GM19372 (cell line): Measurements from ENCODE around the gene KIZ.

Experiments
- ATAC-seq: cut with Tn5 transposase; IDR thresholded peaks from one replicate; pipeline ENCODE4 v1.9.1; 2021; ENCODE audit warnings: mild to moderate bottlenecking, low read depth, moderate library complexity; ENCODE audit not compliant: unreplicated experiment

The KIZ gene

GRCh38 chr20:21209668-21210067 is 83.8 kb downstream of the KIZ start:
- no peak for ATAC-seq

GRCh38 chr20:21213691-21214090 is 87.8 kb downstream of the KIZ start:
- no peak for ATAC-seq

GRCh38 chr20:21214431-21214830 is 88.5 kb downstream of the KIZ start:
- ATAC-seq, result no peak

GRCh38 chr20:21219686-21220085 is 93.8 kb downstream of the KIZ start:
- no peak for ATAC-seq

GRCh38 chr20:21224217-21224616 is 98.3 kb downstream of the KIZ start:
- no peak for ATAC-seq

- ATAC-seq, result no peak
These were observed 99.5 kb downstream of the KIZ start for GRCh38 chr20:21225215-21225947.

- peak; percentile 88 for ATAC-seq
These were observed 102.6 kb downstream of the KIZ start for GRCh38 chr20:21228511-21228910.

- ATAC-seq, result no peak
These were observed 103.3 kb downstream of the KIZ start for GRCh38 chr20:21229163-21229562.

GRCh38 chr20:21230220-21230619 is 104.3 kb downstream of the KIZ start:
- ATAC-seq, result no peak

- ATAC-seq, result no peak
These were observed 104.8 kb downstream of the KIZ start for GRCh38 chr20:21230686-21231085.

GRCh38 chr20:21232546-21233280 is 106.8 kb downstream of the KIZ start:
- no peak for ATAC-seq

- ATAC-seq, result no peak
These were observed 108.4 kb downstream of the KIZ start for GRCh38 chr20:21234324-21234723.

- ATAC-seq, result no peak
These were observed 109.1 kb downstream of the KIZ start for GRCh38 chr20:21234806-21235483.

- ATAC-seq, result no peak
These were observed 109.9 kb downstream of the KIZ start for GRCh38 chr20:21235484-21236445.

GRCh38 chr20:21237956-21238799 is 112.3 kb downstream of the KIZ start:
- no peak for ATAC-seq

- ATAC-seq, result no peak
These were observed 113.1 kb downstream of the KIZ start for GRCh38 chr20:21238818-21239536.

GRCh38 chr20:21240394-21240793 is 114.5 kb downstream of the KIZ start:
- no peak for ATAC-seq

- no peak for ATAC-seq
These were observed 115.5 kb downstream of the KIZ start for GRCh38 chr20:21241406-21241805.

- ATAC-seq, result no peak
These were observed 117.9 kb downstream of the KIZ start for GRCh38 chr20:21243811-21244210.
